ENCODE data around the gene GAB1.

Gene GAB1

DNA sequence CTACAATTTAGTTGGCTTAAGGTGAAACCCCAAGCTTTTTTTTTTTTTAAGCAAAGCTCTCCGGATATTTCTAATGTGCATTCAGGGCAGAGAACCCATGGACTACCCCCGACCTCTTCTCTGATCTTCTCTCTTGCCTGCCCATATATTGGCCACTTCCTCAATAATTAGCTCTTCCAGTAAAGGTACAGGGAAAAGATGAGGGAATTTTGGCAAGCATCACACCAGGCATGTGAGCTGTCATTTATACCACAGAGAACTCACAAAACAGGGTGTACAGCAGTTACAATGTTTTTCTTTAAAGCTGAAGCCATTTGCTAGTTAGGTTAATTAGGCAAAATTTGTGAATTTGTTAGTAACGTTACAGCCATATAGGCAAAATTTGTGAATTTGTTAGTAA, 73.3 kb downstream of the GAB1 start:
- no peak for DNase-seq (ENCODE audit: low read depth)
- TF ChIP-seq, protein P1, sequence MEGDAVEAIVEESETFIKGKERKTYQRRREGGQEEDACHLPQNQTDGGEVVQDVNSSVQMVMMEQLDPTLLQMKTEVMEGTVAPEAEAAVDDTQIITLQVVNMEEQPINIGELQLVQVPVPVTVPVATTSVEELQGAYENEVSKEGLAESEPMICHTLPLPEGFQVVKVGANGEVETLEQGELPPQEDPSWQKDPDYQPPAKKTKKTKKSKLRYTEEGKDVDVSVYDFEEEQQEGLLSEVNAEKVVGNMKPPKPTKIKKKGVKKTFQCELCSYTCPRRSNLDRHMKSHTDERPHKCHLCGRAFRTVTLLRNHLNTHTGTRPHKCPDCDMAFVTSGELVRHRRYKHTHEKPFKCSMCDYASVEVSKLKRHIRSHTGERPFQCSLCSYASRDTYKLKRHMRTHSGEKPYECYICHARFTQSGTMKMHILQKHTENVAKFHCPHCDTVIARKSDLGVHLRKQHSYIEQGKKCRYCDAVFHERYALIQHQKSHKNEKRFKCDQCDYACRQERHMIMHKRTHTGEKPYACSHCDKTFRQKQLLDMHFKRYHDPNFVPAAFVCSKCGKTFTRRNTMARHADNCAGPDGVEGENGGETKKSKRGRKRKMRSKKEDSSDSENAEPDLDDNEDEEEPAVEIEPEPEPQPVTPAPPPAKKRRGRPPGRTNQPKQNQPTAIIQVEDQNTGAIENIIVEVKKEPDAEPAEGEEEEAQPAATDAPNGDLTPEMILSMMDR (IDR thresholded peaks at IDR 0.05; ENCODE audit: control insufficient read depth, extremely low read depth, insufficient read depth) = no peak
- H3K4me3 ChIP-seq (ENCODE audit: low read depth, low read length) = no peak overlapping the region

DNA sequence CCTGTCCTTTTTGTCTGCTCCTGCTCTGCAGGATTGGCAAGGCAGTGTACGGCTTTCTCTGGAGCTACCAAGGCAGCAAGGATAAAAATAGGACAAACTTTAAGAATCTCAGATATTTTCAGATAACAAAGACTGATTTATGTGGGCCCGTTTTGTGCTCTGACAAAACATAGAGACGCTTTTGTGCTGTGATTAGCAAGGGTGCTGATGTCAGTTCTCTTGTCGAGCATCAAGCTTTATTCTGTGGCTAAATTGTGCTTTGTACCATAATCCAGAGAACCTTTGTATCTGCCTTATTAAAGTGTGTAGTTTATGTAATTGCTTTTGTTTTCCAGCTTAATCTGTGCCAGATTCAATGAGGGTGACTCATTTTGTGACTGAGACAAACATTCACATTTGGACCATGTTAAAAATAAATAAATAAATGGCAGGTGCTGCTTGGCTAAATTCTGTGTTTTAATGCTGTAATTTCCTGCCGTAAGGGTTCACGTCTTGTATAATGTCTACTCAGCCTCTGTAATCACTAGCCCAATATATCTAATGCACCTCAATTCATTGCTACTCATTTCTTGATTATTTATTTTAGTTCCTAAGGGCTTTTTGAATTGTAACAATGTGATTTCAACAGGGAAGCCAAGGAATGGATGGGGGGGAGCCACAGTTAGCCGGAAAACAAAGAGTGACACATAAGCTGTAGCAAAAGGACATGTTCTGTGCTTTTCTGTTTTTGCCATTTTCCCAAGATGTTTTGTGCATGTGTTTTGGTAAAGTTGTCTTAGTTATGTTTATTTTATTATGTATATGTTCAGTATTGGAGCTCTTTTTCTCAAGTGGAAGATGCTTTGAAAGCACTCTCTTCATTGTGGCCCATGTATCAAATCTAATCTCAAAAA, 75.1 kb downstream of the GAB1 start:
- no peak for DNase-seq (ENCODE audit: low read depth)
- TF ChIP-seq, protein P1 (IDR thresholded peaks at IDR 0.05; ENCODE audit: control insufficient read depth, extremely low read depth, insufficient read depth) = no peak
- H3K4me3 ChIP-seq (ENCODE audit: low read depth, low read length) = no peak overlapping the region

DNA sequence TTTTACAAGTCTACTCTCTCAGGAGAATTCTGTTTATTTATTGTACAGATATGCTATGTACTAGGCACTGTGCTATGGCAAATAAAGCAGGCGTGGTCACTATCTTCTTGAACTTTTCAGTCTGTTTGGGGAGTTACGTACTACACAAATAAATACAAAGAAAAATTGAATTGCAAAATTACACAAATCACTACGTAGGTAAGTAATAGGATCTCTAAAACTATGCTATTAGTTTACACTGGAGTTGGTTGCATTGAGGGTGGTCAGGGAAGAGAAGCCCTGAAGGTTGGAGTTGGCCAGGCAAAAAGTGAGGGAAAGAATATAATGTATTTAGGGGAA, 75.7 kb downstream of the GAB1 start:
- no peak overlapping the region for H3K4me3 ChIP-seq (ENCODE audit: low read depth, low read length)
- TF ChIP-seq, protein P1 (IDR thresholded peaks at IDR 0.05; ENCODE audit: control insufficient read depth, extremely low read depth, insufficient read depth) = no peak
- no peak for DNase-seq (ENCODE audit: low read depth)

DNA sequence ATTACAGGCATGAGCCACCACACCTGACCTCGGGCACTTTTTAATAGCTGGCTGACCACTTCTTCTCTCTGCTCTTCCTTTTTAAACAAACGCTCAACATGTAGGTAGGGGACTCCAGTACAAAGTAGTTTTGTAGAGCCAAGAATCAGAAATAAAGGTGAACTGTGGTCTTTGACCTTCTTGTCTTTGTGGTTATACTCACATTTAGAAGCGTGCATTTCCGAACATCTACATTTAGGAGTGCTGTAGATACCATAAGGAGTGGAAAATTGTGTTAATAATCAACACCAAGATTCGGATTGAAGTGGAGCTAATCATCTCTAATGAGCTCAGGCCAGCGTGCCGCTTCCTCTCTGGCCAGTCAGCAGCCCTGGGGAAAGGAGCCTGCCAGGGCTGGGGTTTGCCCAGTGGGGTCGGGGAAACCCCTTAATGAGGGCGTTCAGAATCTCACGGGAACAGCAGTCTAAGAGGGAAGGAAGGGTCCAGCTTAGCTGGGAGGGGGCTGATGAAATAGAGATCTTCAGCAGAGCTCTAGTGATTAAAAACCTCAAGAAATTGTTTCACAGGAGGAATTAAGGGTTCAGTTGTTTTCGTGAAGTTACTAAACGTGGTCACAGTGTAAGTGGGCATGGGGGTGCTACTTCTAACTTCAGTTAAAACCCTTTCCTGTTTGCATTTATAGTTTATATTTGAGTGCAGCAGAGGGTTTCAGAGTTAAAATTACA, 81.2 kb downstream of the GAB1 start:
- DNase-seq (ENCODE audit: low read depth) = no peak
- no peak overlapping the region for H3K4me3 ChIP-seq (ENCODE audit: low read depth, low read length)
- TF ChIP-seq, protein P1 (IDR thresholded peaks at IDR 0.05; ENCODE audit: control insufficient read depth, extremely low read depth, insufficient read depth) = no peak

DNA sequence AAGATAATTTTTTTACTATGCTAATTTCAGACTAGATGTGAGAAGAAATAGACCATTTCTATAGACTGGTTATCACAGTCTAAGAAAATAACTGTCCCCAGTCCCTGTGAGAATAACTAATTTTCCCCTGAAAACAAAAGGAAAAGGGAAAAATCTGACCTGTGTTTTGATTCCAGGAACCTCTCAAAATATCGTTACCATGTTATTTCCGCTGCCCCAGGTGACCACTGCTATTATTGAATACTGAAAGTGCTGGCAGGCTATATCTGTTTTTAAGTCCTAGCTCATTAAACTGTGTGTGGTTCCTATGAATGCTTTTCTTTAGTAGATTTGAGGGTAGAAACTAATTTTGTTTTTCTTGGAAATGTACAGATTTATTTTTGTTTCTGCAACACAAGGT, 83.6 kb downstream of the GAB1 start:
- no peak overlapping the region for H3K4me3 ChIP-seq (ENCODE audit: low read depth, low read length)
- DNase-seq (ENCODE audit: low read depth) = no peak
- TF ChIP-seq, protein P1 (IDR thresholded peaks at IDR 0.05; ENCODE audit: control insufficient read depth, extremely low read depth, insufficient read depth) = no peak

DNA sequence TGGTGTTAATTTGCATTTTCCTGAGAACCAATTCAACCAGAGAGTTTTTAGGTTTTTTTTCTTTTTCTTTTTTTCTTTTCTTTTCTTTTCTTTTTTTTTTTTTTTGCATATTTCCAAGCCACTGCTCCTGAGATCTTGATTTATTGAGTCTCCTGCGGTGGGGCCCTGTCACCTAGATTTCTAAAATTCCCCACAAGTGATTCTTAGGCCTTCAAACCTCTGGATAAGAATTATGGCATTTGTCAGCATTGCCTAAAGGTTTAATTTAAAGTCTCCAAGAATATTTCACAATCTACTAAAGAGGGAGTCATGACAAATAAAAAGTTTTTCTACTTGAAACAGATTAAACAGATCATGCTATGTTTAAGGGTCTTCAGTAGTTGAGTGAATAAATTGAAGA, 84.9 kb downstream of the GAB1 start:
- DNase-seq (ENCODE audit: low read depth) = no peak
- no peak overlapping the region for H3K4me3 ChIP-seq (ENCODE audit: low read depth, low read length)
- TF ChIP-seq, protein P1 (IDR thresholded peaks at IDR 0.05; ENCODE audit: control insufficient read depth, extremely low read depth, insufficient read depth) = no peak

Data from LNCaP clone FGC (cell line).